ENCODE data around the gene ANO5. TPM values are rescaled to one million over a fixed set of nuclear protein-coding genes. Genes with fewer than 3 reads are reported as not detected.

The ANO5 gene
- total RNA-seq, 1 experiment from 2014 or later: 3.7 TPM

DNA sequence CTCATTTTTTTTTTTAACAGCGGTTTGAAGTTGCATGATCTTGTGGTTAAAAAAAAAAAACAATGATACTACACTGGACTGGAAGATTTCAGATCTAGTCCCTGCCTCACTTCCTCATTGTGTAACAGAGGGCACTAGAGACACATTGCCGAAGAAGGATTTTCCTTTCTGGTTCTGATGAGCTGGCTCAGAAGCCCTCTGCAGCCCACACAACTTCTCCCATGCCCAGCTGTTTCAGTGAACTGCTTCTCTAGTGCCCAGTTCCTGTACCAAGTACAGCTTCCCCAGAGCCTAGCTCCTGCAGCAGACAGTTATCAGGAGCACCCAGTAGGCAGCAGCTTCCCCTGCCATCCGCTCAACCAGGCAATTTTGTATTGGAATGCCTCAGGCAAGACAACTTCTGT, 29.5 kb upstream of the ANO5 start:
- no TSS peak for BruUV-seq (replicated peaks)
- no peaks in the 10 kb centered on the region for H3K36me3 ChIP-seq (ENCODE audit: insufficient read depth, low read length, poor library complexity, severe bottlenecking)
- no peak for DNase-seq (ENCODE audit: low spot score)
- CTCF ChIA-PET: no interaction called here
- no peaks in the 10 kb centered on the region for H3K27me3 ChIP-seq (replicated peaks; ENCODE audit: insufficient read depth, low read depth, low read length, poor library complexity)
- intact Hi-C loops (cut with micrococcal nuclease; ENCODE audit: unreplicated experiment): no loop called here
- H3K9me3 ChIP-seq (ENCODE audit: low read depth, low read length, poor library complexity, severe bottlenecking): no peaks in the 10 kb centered on the region
- H3K4me3 ChIP-seq (ENCODE audit: low read depth, low read length, poor library complexity, severe bottlenecking): no peak overlapping the region
- POLR2A ChIA-PET (ENCODE audit: low non-redundant PET): no interaction called here
- TF ChIP-seq, protein P1, sequence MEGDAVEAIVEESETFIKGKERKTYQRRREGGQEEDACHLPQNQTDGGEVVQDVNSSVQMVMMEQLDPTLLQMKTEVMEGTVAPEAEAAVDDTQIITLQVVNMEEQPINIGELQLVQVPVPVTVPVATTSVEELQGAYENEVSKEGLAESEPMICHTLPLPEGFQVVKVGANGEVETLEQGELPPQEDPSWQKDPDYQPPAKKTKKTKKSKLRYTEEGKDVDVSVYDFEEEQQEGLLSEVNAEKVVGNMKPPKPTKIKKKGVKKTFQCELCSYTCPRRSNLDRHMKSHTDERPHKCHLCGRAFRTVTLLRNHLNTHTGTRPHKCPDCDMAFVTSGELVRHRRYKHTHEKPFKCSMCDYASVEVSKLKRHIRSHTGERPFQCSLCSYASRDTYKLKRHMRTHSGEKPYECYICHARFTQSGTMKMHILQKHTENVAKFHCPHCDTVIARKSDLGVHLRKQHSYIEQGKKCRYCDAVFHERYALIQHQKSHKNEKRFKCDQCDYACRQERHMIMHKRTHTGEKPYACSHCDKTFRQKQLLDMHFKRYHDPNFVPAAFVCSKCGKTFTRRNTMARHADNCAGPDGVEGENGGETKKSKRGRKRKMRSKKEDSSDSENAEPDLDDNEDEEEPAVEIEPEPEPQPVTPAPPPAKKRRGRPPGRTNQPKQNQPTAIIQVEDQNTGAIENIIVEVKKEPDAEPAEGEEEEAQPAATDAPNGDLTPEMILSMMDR (conservative IDR thresholded peaks at IDR 0.05; ENCODE audit: low read depth, low read length): no peak
- TF ChIP-seq EZH2 (IDR thresholded peaks at IDR 0.05; ENCODE audit: borderline replicate concordance, low read depth, low read length, poor library complexity, severe bottlenecking): no peak
- no peaks in the 10 kb centered on the region for H3K4me1 ChIP-seq (ENCODE audit: insufficient read depth, low read length, poor library complexity, severe bottlenecking)
- H3K27ac ChIP-seq (ENCODE audit: low read depth, low read length, poor library complexity, severe bottlenecking): no peak overlapping the region

DNA sequence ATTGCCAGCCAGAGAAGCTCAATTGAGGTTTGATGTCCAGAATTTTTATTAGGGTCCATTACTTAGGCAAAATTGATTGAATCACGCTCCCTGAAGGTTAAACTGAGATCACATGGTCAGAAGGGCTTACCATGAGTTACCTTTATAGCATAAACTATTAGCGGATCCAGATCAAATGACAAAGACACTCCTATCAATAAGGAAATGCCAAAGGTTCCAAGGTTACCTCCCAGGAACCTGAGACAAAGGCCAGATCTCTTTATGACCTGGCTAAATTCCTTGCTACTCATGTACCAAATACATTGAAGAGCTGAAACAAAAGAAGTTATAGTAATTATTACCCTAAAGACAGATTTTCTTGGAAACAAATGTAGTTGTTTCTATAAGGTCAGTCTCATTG, 27.8 kb upstream of the ANO5 start:
- no TSS peak for BruUV-seq (replicated peaks)
- Histone ChIP-seq H3K36me3 (ENCODE audit: insufficient read depth, low read length, poor library complexity, severe bottlenecking) (no peaks in the 10 kb centered on the region), H3K4me3 (ENCODE audit: low read depth, low read length, poor library complexity, severe bottlenecking) (no peak overlapping the region), H3K4me1 (ENCODE audit: insufficient read depth, low read length, poor library complexity, severe bottlenecking) (no peaks in the 10 kb centered on the region), H3K9me3 (ENCODE audit: low read depth, low read length, poor library complexity, severe bottlenecking) (no peaks in the 10 kb centered on the region), H3K27me3 (replicated peaks; ENCODE audit: insufficient read depth, low read depth, low read length, poor library complexity) (no peaks in the 10 kb centered on the region), H3K27ac (ENCODE audit: low read depth, low read length, poor library complexity, severe bottlenecking) (no peak overlapping the region)
- CTCF ChIA-PET: no interaction called here
- POLR2A ChIA-PET (ENCODE audit: low non-redundant PET): no interaction called here
- TF ChIP-seq EZH2 (IDR thresholded peaks at IDR 0.05; ENCODE audit: borderline replicate concordance, low read depth, low read length, poor library complexity, severe bottlenecking): no peak
- TF ChIP-seq, protein P1 (conservative IDR thresholded peaks at IDR 0.05; ENCODE audit: low read depth, low read length): no peak
- no peak for DNase-seq (ENCODE audit: low spot score)
- intact Hi-C loops (cut with micrococcal nuclease; ENCODE audit: unreplicated experiment): no loop called here

DNA sequence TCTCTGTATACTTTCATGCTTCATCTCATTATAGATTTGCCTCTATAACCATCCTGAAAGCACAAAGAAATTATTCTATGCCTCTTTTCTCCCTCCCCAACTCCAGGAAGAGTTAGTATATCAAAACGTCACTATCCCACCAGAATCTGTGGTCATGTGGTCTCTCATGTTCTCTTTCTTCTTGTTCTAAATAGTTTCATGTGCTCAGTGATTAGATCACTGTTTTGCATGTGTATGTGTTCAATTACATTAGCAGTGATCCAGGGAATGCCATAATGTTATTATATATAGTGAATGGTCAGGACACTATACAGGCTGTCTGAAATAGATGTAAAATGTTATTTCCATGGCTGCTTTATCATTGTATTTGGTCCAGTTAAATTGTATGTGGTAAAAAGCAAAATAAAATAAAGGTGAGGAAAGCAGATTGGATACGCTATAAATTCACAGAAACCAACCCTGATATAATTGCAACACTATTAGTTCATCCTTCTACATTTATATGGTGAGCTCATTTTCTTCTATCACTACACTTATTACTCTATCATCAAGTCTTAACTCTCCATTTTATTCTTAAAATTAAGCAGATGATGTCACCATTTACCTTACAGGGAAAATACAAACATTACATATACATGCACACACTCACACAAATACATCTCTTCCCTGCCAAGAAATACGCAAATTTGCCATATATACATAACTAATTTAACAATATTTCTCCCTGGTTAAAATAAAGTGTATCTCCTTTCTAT, 26.9 kb upstream of the ANO5 start:
- no peak for DNase-seq (ENCODE audit: low spot score)

More for the DNA sequence above, 26.9 kb upstream of the ANO5 start:
- POLR2A ChIA-PET (ENCODE audit: low non-redundant PET): no interaction called here
- CTCF ChIA-PET: no interaction called here
- no TSS peak for BruUV-seq (replicated peaks)
- intact Hi-C loops (cut with micrococcal nuclease; ENCODE audit: unreplicated experiment): no loop called here
- Histone ChIP-seq H3K27ac (ENCODE audit: low read depth, low read length, poor library complexity, severe bottlenecking) (no peak overlapping the region), H3K9me3 (ENCODE audit: low read depth, low read length, poor library complexity, severe bottlenecking) (no peaks in the 10 kb centered on the region), H3K36me3 (ENCODE audit: insufficient read depth, low read length, poor library complexity, severe bottlenecking) (no peaks in the 10 kb centered on the region), H3K27me3 (replicated peaks; ENCODE audit: insufficient read depth, low read depth, low read length, poor library complexity) (no peaks in the 10 kb centered on the region), H3K4me3 (ENCODE audit: low read depth, low read length, poor library complexity, severe bottlenecking) (no peak overlapping the region), H3K4me1 (ENCODE audit: insufficient read depth, low read length, poor library complexity, severe bottlenecking) (no peaks in the 10 kb centered on the region)
- TF ChIP-seq EZH2 (IDR thresholded peaks at IDR 0.05; ENCODE audit: borderline replicate concordance, low read depth, low read length, poor library complexity, severe bottlenecking): no peak
- TF ChIP-seq, protein P1 (conservative IDR thresholded peaks at IDR 0.05; ENCODE audit: low read depth, low read length): no peak

All from A673 (cell line).